ENCODE results near the gene CDS2. TPM values are rescaled to one million over a fixed set of nuclear protein-coding genes. Genes with fewer than 3 reads are reported as not detected.

The CDS2 gene
- polyA plus RNA-seq, 3 donors from 2014 or later: 50.1 to 61.1 (median 54.8) TPM

DNA sequence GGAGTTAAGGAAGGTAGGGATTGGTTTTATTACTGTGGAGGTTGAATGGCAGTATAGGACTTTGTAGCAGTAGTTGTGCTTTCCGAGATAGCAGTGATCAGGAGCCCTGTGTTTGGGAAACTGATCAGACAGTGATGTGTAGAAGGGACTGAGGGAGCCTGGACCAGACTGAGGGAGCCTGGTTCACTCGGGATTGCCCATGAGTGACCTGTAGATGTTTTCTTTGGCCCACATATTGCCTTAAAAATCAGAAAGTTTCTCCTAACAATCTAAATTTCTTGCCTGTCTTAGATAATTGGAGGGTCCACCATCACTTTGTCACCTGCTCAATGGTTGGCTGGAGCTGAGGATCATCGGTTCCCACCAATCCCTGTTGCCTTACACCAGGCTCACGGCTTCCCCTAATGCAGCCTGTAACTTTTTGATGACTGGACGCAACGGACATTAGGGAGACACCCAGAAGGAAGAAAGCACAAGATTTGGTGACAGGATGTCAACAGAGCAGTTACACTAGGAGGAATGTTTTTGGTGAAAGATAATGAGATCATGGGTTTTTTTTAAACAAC is 1.1 kb downstream of the CDS2 start:
- Mint-ChIP-seq H3K27me3 (ENCODE audit: low read depth in 3 of 3) (peaks cover 1 to 6% (median 5%) of the 10 kb centered on the region in 3 donors), H3K36me3 (no peaks in the 10 kb centered on the region), H3K27ac (peak overlapping the region; percentile 90 to 97 (median 94)), H3K9me3 (no peaks in the 10 kb centered on the region), H3K4me3 (peak overlapping the region; percentile 89 to 94 (median 91)), H3K4me1 (peaks cover 36 to 39% of the 10 kb centered on the region in 2 donors)
- no peak for DNase-seq

DNA sequence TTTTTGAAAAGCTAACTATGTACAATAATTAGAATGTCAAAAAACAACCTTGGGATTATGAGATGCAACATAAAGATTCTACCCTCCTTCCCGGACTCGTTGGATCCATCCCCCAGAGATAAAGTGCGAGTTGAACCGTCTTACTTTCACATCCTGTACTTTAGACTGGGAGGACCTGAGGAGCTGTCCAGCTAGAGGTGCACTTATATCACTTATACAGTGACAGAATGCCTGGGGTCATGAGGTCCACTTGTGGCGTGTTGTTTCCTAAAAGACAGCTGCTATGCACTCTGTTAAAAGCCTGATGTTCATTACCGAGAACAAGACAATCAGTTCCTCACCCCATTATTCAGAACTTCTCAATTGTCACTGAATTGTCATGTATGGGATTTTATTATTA is 2.1 kb downstream of the CDS2 start:
- no peak for DNase-seq
- H3K27me3 Mint-ChIP-seq (ENCODE audit: low read depth in 3 of 3): peaks cover 1 to 6% (median 5%) of the 10 kb centered on the region in 3 donors
- peaks cover 36 to 39% of the 10 kb centered on the region in 2 donors for H3K4me1 Mint-ChIP-seq
- H3K9me3 Mint-ChIP-seq: no peaks in the 10 kb centered on the region
- H3K4me3 Mint-ChIP-seq: peak overlapping the region; percentile 18 to 94 (median 90)
- H3K27ac Mint-ChIP-seq: peak overlapping the region; percentile 17 to 95 (median 91)
- no peaks in the 10 kb centered on the region for H3K36me3 Mint-ChIP-seq

DNA sequence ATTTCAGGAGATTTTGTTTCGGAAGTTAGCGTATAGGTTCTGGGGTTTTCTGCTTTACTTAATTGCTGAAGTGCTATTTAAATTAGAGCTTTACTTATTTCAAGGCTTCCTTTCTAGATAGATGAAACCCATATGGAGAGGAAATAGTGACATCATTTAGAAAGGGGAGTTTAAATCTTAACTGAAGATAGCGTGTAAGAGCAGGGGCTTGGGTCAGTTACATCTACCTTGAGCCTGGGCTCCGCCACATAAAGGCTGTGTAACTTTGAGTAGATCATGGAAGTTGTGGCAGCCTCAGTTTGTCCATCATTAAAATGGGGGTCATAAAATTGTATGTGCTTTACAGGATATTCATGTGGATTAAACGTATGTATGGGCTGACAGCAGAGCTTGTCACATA is 4.7 kb downstream of the CDS2 start:
- Mint-ChIP-seq H3K36me3 (no peaks in the 10 kb centered on the region), H3K27ac (peak overlapping the region in 1 of 6 donors; percentile 6), H3K4me1 (peaks cover 28 to 38% of the 10 kb centered on the region in 2 donors), H3K9me3 (no peaks in the 10 kb centered on the region), H3K4me3 (no peak overlapping the region), H3K27me3 (ENCODE audit: low read depth in 3 of 3) (peaks cover 0 to 6% (median 3%) of the 10 kb centered on the region in 3 donors)
- no peak for DNase-seq

DNA sequence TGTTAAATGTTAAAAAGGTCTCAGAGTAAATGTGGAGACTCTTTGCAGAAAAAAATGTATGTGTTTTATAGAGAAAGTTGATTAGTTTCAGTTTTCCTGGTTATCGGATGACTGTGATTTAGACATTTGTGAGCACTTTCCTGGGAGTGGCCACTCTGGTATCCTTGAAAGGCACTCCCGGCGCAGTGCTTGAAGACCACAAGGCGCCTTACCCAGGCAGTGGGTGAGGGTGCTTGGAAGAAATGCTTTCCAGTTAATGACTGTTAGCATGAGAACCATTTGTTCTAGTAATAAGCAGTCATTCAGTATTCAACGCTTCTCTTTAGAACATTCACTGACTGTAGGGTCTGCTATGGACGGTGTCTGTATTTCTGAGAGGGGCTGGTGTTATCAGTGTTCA is 7.2 kb downstream of the CDS2 start:
- Mint-ChIP-seq H3K36me3 (no peaks in the 10 kb centered on the region), H3K4me3 (no peak overlapping the region), H3K9me3 (no peaks in the 10 kb centered on the region), H3K27me3 (ENCODE audit: low read depth in 3 of 3) (no peaks in the 10 kb centered on the region), H3K27ac (no peak overlapping the region), H3K4me1 (peaks cover 11 to 25% of the 10 kb centered on the region in 2 donors)
- no peak for DNase-seq

DNA sequence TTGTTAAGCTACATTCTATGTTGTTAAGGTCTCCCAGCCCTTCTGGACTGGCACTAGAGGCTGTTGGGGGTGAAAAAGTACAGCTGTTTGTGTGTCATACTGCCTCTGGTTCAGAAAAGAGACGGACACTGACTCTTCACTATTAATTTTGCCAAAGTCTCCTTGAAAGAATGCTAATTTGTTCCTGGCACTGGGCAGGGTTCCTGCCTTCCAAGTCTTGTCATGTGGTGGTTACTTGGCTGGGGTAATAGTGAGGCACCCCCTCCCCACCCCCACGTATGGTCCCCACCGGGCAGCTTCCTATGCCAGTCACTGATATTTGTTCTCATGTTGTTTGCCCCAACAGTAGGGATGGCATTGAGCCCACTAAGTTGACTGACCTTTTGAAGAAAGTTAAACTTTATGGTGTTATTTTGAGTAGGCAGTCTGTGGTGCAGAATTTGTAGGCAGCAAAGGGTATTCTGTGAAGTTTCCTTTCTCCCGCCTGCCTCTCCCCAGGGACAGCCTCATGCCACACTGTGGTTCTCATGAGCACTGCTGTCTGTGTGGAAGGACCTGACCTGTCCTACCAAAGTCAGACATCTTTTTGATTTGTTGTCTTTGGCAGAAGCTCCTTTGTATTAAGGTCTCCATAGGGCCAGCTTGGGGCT is 8.7 kb downstream of the CDS2 start:
- Mint-ChIP-seq H3K9me3 (no peaks in the 10 kb centered on the region), H3K4me3 (no peak overlapping the region), H3K27ac (no peak overlapping the region), H3K36me3 (no peaks in the 10 kb centered on the region), H3K27me3 (ENCODE audit: low read depth in 3 of 3) (no peaks in the 10 kb centered on the region), H3K4me1 (peaks cover 13 to 31% of the 10 kb centered on the region in 2 donors)
- DNase-seq: no peak

DNA sequence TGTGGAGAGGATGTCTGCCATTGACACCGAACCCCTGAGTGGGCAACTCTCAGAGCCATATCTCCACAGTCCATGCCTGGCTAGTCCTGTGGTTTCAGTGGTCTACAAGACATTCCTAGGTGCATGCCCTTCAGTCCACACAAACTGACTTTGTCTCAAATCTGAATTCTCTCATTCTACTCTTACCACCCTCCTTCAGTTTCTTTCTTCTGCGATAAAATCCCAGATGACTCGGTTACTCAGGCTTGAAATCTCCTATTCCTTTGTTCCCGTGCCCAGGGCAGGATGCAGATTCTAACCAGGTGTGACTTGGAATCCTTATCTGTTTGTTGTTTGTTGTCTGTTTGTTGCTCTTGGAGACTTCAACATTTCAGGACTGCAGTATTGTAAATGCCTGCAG is 9.3 kb downstream of the CDS2 start:
- Mint-ChIP-seq H3K4me3 (no peak overlapping the region), H3K36me3 (no peaks in the 10 kb centered on the region), H3K27me3 (ENCODE audit: low read depth in 3 of 3) (no peaks in the 10 kb centered on the region), H3K27ac (peak overlapping the region in 2 of 6 donors; percentile 54 to 58), H3K4me1 (peaks cover 13 to 34% of the 10 kb centered on the region in 2 donors), H3K9me3 (no peaks in the 10 kb centered on the region)
- no peak for DNase-seq

DNA sequence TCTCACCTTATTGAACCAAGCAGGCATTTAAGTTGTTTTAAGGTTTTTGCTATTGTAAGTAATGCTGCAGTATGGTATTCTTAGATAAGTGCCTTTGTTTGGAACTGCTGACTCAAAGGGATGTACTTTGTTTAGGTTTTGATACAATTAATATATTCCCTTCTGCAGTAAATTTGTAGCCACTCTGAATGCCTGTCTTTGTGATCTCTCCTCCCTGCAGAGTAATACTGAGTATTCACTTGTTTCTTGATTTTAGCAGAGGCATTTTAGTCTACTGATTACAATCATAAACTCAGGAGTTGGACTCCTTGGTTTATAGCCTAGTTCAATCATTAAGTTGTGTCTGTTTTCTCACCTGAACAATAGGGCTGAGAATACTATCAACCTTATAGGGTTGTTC is 13.4 kb downstream of the CDS2 start:
- Mint-ChIP-seq H3K4me3 (no peak overlapping the region), H3K27ac (no peak overlapping the region), H3K4me1 (peaks cover 17 to 51% of the 10 kb centered on the region in 2 donors), H3K27me3 (ENCODE audit: low read depth in 3 of 3) (peaks cover 0 to 2% (median 0%) of the 10 kb centered on the region in 3 donors), H3K9me3 (no peaks in the 10 kb centered on the region), H3K36me3 (no peaks in the 10 kb centered on the region)
- DNase-seq: no peak

DNA sequence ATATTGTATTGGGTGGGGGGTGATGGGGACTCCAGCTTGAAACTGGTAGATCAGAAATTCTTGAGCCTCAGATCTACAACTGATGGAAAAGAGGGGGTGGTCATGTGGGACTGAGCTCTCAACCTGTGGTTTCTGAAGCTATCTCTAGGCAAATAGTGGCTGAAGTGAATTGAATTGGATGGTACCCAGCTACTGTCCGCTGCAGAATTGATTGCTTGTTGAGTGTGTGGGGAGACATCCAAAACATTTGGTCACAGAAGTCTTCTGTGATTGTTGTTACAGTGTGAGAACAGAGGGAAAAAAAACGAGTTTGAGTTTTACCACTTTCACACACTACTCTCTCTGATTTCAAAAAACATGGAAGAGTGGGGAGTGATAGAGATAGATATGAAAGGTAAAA is 14.8 kb downstream of the CDS2 start:
- peak overlapping the region in 1 of 6 donors; percentile 22 for H3K27ac Mint-ChIP-seq
- H3K4me3 Mint-ChIP-seq: no peak overlapping the region
- H3K36me3 Mint-ChIP-seq: no peaks in the 10 kb centered on the region
- H3K27me3 Mint-ChIP-seq (ENCODE audit: low read depth in 3 of 3): peaks cover 0 to 2% (median 0%) of the 10 kb centered on the region in 3 donors
- peaks cover 22 to 57% of the 10 kb centered on the region in 2 donors for H3K4me1 Mint-ChIP-seq
- DNase-seq: no peak
- no peaks in the 10 kb centered on the region for H3K9me3 Mint-ChIP-seq

DNA sequence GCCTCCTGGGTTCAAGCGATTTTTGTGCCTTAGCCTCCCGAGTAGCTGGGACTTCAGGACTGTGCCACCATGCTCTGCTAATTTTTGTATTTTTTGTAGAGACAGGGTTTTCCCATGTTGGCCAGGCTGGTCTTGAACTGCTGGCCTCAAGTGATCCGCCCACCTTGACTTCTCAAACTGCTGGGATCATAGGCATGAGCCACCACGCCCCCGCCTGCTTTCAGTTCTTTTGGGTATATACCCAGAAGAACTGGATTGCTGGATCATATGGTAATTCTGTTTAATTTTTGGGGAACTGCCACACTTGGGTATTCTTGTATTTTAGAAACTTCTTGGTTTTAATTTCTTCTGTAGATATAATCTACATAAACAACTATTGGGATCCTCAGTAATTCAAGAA is 17.0 kb downstream of the CDS2 start:
- peaks cover 37 to 76% of the 10 kb centered on the region in 2 donors for H3K4me1 Mint-ChIP-seq
- no peak overlapping the region for H3K4me3 Mint-ChIP-seq
- peak overlapping the region in 1 of 6 donors; percentile 40 for H3K27ac Mint-ChIP-seq

DNA sequence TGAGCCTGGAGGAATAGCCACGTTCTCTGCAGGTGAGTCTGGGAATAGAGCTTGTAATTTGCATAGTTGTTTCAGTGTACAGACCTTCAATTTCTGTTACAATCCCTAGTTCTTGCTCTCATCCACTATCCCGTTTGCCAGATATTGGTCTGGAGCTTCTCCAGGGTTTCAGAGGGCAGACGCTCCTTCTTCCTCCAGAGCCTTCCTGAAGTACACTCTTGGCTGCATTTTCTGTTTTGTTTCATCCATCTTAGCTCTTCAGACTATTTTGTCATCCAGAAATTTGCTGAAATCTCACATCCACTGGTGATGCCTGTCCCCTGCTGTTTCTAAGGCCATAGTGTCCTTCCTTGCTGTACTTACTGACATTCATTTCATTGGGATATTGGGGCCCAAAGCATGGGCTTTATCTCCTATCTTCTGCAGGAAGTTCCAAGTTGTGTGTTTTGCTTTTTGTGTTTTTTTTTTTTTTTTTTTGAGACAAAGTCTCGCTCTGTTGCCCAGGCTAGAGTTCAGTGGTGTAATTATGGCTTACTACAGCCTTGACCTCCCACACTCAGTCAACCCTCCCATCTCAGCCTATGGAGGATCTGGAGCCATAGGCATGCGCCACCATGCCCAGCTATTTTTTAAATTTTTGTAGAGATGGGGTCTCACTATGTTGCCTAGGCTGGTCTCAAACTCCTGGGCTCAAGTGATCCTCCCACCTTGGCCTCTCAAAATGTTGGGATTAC is 18.7 kb downstream of the CDS2 start:
- Mint-ChIP-seq H3K36me3 (no peaks in the 10 kb centered on the region), H3K4me3 (no peak overlapping the region)

More for the DNA sequence above, 17.0 kb downstream of the CDS2 start:
- DNase-seq: no peak
- Mint-ChIP-seq H3K27me3 (ENCODE audit: low read depth in 3 of 3) (peaks cover 0 to 2% (median 0%) of the 10 kb centered on the region in 3 donors), H3K36me3 (no peaks in the 10 kb centered on the region), H3K9me3 (no peaks in the 10 kb centered on the region)

DNA sequence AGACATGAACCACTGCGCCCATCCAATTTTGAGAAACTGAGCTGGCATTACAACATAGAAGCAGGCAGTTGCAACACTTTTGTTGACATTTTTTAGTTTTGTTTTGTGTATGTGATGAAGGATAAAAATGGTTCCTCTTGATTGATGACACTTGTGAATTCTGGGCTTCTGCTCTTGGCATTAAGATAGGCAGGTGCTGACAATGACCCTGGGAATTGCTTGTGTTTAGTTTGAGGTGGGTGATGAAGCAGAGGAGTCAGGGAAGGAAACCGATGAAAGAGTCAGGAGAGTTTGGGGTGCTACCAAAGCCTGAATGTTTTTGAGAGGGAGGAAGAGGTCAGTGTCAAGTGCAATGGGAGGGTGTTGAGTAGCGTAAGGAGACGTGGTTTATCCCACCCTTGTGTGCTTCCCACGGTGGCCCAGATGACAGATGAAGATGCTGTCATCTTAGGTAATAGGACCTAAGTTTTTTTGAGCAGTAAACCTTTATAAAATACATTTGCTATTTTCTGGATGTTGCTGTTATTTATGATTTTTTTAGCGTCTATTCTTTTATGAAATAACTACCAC is 19.4 kb downstream of the CDS2 start:
- Mint-ChIP-seq H3K4me3 (peak overlapping the region in 2 of 5 donors; percentile 7 to 16), H3K27me3 (ENCODE audit: low read depth in 3 of 3) (peaks cover 0 to 2% (median 0%) of the 10 kb centered on the region in 3 donors), H3K9me3 (no peaks in the 10 kb centered on the region), H3K36me3 (no peaks in the 10 kb centered on the region), H3K4me1 (peaks cover 40 to 78% of the 10 kb centered on the region in 2 donors), H3K27ac (peak overlapping the region in 3 of 6 donors; percentile 15 to 53 (median 32))
- no peak for DNase-seq

More for the DNA sequence above, 18.7 kb downstream of the CDS2 start:
- Mint-ChIP-seq H3K9me3 (no peaks in the 10 kb centered on the region), H3K27me3 (ENCODE audit: low read depth in 3 of 3) (peaks cover 0 to 2% (median 0%) of the 10 kb centered on the region in 3 donors), H3K4me1 (peaks cover 36 to 78% of the 10 kb centered on the region in 2 donors), H3K27ac (peak overlapping the region in 2 of 6 donors; percentile 20 to 53)
- DNase-seq: no peak

DNA sequence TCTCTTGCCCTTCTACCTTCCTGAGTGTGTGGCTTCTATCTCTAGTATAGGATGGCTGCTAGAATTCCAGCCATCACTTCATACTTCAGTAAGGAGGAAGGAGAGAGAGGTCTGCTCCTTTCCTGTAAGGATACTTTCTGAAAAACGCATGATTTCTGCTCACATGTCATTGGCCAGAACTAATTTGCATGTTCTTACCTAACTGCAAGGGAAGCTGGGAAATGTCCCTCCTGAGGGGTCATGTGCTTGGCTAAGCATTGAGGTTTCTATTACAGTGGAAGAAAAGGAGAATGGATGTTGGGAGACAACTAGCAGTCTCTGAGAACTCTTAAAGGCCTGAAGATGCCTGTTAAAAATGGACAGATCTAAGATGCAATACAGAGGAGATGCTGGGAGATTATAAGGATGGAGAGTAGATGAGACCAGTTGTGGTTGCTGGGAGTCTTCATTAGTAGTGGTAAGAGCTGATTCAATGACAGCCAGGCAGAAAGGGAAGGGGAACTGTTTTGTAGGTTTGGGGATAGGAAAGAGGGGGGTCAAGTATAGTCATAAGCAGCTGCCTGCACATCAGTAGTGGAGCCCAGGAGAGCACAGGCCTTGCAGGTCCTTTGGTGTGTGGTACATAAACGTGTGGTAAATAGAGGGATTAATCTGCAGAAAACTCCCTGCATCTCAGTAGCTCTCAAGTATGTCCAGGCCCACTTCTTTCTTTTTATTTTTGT is 20.2 kb downstream of the CDS2 start:
- Mint-ChIP-seq H3K4me1 (peaks cover 39 to 73% of the 10 kb centered on the region in 2 donors), H3K4me3 (no peak overlapping the region), H3K36me3 (no peaks in the 10 kb centered on the region), H3K27me3 (ENCODE audit: low read depth in 3 of 3) (no peaks in the 10 kb centered on the region), H3K27ac (peak overlapping the region in 3 of 6 donors; percentile 4 to 37 (median 32)), H3K9me3 (no peaks in the 10 kb centered on the region)
- no peak for DNase-seq

DNA sequence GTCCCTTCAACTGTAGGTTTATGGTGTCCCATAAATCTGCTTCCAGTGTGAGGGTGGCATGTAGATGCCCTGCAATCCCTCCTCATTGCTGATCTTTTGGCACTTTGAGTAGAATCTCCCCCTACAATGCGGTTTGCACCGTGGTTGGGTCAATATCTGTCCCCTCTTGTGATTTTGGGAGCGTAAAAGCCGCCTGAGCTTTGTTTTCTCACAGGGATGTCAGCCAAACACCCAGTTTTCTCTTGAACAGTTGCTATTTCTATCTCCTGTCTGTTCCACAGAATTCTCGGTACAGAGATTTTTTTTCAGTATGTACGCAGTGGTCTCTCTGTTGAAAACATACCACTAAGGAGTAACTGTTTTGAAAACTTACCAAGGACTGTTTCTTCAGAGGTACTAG is 21.8 kb downstream of the CDS2 start:
- H3K4me1 Mint-ChIP-seq: peaks cover 47 to 75% of the 10 kb centered on the region in 2 donors
- no peak overlapping the region for H3K4me3 Mint-ChIP-seq
- H3K9me3 Mint-ChIP-seq: no peaks in the 10 kb centered on the region
- no peak for DNase-seq
- H3K27me3 Mint-ChIP-seq (ENCODE audit: low read depth in 3 of 3): no peaks in the 10 kb centered on the region
- no peaks in the 10 kb centered on the region for H3K36me3 Mint-ChIP-seq
- H3K27ac Mint-ChIP-seq: no peak overlapping the region

All from immature natural killer cell (primary cell).